ENCODE data around the gene DACT2. TPM values are rescaled to one million over a fixed set of nuclear protein-coding genes. Genes with fewer than 3 reads are reported as not detected.

The DACT2 gene
- total and polyA plus RNA-seq, 9 of the 15 experiments (the other 6 are each of a cell fraction or from before 2014, with no cell fraction given), result not detected

DNA sequence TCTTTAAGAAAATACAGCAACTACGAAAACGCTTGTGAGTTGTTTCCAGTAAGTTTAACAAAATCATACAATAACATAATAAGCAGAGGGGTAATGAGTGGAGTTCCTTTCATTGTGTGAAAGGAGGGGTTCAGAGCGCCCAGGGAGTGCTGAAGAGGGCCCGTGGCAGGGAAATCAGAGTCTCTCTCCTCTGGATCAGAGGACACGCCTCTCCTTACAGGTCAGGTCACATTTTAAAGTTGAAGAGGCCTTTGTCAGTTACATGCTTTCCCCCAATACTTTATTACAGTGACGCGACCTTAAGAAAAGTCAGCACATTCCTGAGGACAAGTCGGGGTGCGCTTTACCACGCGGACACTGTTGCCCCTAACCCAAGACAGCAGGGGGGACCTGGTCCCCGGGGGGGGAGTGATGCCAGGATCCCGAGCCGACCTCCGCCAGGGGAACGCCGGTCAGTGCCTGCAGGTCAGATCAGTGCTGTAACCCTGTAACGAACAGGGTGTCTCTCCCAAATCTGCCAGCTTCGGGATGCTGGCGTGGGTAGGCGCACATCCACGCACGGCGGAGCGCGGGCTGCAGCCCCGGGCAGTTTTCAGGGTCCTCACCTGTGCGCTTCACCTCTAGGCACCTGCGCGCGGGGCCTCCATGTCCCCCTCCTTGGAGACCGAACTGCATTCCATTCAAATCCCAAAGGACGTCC, 848 bp downstream of the DACT2 start:
- H3K27me3 ChIP-seq (ENCODE audit: control insufficient read depth in 2 of 2, insufficient read depth in 2 of 2, low read length in 2 of 2), result peaks cover 14 to 48% of the 10 kb centered on the region in 2 experiments; a peak in 4 of 5 replicates
- no peak overlapping the region for H2AFZ ChIP-seq (ENCODE audit: low read depth, low read length)
- H3K79me2 ChIP-seq (ENCODE audit: control insufficient read depth, insufficient read depth, low read length), result no peaks in the 10 kb centered on the region
- POLR2A ChIA-PET, result no interaction called here
- DNase-seq (ENCODE audit: extremely low read depth in 1 of 4, low spot score in 3 of 4) (no peak), FAIRE-seq (no peak), ATAC-seq (no peak)
- no peaks in the 10 kb centered on the region for H3K36me3 ChIP-seq (ENCODE audit: control insufficient read depth, insufficient read depth, low read length)
- H4K20me1 ChIP-seq (replicated peaks; ENCODE audit: control insufficient read depth, insufficient read depth, low read length), result no peaks in the 10 kb centered on the region; the same call in 1 of the 2 replicates
- no peaks in the 10 kb centered on the region for H3K9me1 ChIP-seq (ENCODE audit: control insufficient read depth, insufficient read depth, low read length)
- no peaks in the 10 kb centered on the region; a peak in 1 of 5 replicates for H3K4me1 ChIP-seq (replicated peaks in 1 of 2; ENCODE audit: control insufficient read depth in 2 of 2, insufficient read depth in 2 of 2, low read length in 2 of 2)
- 10% methylated on average over 33 of the region's 33 CpGs for WGBS (ENCODE audit: insufficient coverage, low coverage, missing lambda C conversion rate)
- no TSS peak for BruUV-seq (replicated peaks)
- CTCF ChIA-PET (ENCODE audit: low intra/inter-chr PET ratio), result no interaction called here
- intact Hi-C loops (cut with micrococcal nuclease), result no loop called here
- no peak overlapping the region for H3K27ac ChIP-seq (ENCODE audit: extremely low read depth, low read depth, low read length)
- H3K9ac ChIP-seq (ENCODE audit: insufficient read depth in 1 of 2, low read depth in 2 of 2, low read length in 2 of 2), result no peak overlapping the region
- H3K4me2 ChIP-seq (ENCODE audit: insufficient read depth, low read length), result no peak overlapping the region
- in situ Hi-C loops (cut with MboI), result no loop called here
- no peak overlapping the region for H3K4me3 ChIP-seq
- no peaks in the 10 kb centered on the region for H3K9me3 ChIP-seq (replicated peaks; ENCODE audit: control insufficient read depth, insufficient read depth, low read depth, low read length)
- TF ChIP-seq ZNF408 (CRISPR knock-in tag; IDR thresholded peaks at IDR 0.05; ENCODE audit: low read depth), result no peak
- TF ChIP-seq TRIM28 (IDR thresholded peaks at IDR 0.05), result no peak
- no peak for TF ChIP-seq AFF4 (CRISPR knock-in tag; IDR thresholded peaks at IDR 0.05)
- TF ChIP-seq MXD1 (CRISPR knock-in tag; IDR thresholded peaks at IDR 0.05; ENCODE audit: borderline replicate concordance, poor library complexity, severe bottlenecking), result no peak
- TF ChIP-seq USF2 (CRISPR knock-in tag; IDR thresholded peaks at IDR 0.05), result no peak
- no peak for TF ChIP-seq ZBTB12 (CRISPR knock-in tag; IDR thresholded peaks at IDR 0.05)
- no peak for TF ChIP-seq CBX5 (IDR thresholded peaks at IDR 0.05; ENCODE audit: borderline replicate concordance, low read depth)
